GM12873 (cell line): ENCODE data around the gene SMTNL2.

Experiments used
- TF ChIP-seq, protein P1 (sequence below): IDR thresholded peaks from 2 replicates; pipeline ENCODE4 v1.5.1; 2012; ENCODE audit warnings: low read depth, mild to moderate bottlenecking, moderate library complexity, low read length, control low read depth; ENCODE audit not compliant: insufficient read depth; ENCODE audit errors: missing control alignments

SMTNL2 gene

DNA sequence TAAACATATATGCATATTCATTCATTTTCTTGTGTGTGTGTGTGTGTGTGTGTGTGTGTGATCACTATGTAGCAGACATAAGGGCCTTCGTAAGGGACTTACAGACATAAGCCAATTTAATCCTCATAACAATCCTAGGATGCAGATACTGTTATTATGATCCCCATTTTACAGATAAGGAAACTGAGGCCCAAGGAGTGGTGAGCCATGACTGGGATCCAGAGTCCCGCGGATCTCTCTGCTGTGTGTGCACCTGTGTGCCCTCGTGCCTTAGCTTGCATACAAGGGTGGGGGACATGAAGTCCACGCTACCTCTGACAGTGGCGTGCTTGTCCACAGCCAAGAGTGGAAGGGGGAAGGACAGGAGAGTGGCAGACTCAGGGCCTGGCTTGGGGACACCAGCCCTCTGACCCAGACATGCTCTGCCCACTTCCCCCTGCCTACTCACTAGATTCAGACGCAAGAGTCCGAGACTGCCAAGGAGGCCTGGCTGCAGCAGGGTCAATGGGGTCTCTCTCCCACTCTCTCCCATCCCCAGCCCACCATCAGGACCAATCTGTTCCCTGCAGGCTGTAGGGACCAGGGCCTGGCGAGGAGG, 9.8 kb upstream of the SMTNL2 start:
- TF ChIP-seq, protein P1, sequence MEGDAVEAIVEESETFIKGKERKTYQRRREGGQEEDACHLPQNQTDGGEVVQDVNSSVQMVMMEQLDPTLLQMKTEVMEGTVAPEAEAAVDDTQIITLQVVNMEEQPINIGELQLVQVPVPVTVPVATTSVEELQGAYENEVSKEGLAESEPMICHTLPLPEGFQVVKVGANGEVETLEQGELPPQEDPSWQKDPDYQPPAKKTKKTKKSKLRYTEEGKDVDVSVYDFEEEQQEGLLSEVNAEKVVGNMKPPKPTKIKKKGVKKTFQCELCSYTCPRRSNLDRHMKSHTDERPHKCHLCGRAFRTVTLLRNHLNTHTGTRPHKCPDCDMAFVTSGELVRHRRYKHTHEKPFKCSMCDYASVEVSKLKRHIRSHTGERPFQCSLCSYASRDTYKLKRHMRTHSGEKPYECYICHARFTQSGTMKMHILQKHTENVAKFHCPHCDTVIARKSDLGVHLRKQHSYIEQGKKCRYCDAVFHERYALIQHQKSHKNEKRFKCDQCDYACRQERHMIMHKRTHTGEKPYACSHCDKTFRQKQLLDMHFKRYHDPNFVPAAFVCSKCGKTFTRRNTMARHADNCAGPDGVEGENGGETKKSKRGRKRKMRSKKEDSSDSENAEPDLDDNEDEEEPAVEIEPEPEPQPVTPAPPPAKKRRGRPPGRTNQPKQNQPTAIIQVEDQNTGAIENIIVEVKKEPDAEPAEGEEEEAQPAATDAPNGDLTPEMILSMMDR: no peak

DNA sequence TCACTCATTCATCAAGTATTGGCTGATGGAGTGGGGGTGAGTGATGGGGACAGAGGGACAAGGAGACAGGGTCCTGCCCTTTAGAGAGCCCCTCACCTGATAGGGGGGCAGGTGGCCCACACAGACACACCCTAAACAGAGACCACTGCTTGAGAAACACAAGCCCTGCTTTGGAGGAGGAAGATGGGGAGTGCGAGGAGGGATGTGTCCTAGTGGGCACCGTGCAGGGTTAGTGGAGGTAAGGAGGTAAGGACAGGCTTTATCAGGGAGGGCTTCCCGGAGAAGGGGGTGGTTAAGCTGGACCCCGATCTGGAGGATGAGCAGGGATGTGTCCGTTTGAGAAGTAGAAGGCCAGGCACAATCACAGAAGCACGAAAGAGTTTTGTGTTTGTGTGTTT, 8.2 kb upstream of the SMTNL2 start:
- TF ChIP-seq, protein P1: no peak

DNA sequence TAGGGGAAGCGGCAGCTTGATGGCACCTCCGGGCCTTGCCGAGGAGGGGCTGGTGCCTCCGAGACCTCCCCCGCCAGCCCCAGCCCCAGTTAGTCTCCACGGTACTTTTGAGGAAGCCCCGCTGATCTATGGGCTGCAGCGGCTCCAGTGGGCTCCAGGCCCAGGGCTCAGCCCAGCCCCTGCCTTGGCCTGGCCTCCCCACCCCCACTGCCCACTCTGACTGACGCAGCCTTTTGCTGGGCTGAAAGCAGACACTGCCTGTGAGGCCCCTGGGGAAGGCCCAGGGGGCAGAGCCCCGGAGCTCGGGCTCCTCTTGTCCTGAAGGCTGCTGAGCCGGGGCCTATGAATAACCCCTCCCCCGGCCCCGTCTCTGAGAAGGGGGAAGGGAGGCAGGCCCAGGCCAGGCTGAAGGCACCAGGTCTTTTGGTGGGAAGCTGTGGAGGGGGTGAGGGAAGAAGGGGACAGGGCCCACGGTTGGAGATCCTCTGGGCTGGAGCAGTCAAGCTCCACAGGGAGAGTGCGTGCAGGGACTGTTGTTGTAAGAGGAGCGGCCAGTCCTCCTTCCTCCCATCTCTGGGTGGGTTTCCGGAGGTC, 7.5 kb upstream of the SMTNL2 start:
- TF ChIP-seq, protein P1: no peak

DNA sequence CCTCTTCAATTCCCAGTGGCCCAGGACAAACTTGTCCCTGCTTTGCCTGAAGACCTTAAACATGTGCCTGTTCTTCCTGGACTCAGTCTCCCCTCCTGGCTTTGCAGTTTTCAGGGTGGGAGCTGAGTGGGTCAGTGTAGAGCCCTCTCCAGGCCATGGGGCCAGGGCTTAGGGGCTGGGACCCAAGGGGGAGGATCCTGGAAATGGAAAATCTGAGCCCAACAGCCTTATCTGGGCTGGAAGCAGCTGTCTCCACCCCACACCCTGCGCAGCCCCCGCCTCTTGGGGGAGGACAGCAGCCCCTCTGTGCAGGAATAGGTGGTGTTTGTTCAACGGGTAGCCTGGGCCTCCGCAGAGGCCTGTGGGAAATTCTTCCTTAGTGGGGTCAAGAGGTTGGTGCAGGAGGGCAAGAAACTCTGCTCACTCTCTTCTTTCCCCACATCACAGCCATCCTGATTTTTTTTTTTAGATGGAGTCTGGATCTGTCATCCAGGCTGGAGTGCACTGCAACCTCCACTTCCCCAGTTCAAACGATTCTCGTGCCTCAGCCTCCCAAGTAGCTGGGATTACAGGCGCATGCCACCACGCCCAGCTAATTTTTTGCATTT, 6.8 kb upstream of the SMTNL2 start:
- TF ChIP-seq, protein P1: no peak

DNA sequence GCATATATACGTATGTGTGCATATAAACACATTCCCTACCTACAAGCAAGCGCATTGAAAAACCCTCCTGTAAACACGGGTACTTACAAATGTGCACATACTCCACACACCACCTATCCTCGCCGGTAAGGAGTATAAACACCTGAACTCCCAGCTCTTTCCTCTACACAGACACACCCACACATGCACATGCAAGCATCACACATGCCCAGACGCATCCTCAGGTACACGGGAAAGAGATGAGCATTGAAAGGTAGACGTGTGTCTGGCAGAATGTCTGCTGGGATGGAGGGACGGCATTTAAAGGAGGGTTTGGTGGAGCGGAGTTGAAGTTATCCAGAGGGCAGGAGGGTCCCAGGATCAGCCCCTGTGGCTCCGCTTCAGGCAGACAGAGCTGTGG, 4.7 kb upstream of the SMTNL2 start:
- TF ChIP-seq, protein P1: no peak

DNA sequence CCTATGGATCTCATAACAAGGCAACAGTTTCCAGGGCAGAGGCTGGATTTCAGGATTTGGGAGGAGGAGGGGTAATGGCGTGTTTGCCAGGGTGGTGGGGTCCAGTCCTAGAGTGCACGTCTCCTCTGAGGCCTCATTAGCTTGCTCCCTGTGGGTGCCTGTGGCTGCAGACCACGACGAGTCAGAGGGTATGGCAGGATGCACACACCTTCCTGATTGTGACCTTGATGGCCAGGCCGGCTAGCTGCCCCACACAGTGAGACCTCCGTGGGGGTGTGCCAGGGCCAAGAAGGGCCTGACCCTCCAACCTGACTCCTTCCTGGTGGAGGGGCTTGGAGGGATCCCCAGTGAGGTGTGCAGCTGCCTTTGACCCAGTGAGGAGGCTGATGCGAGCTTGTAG, 4.0 kb upstream of the SMTNL2 start:
- TF ChIP-seq, protein P1: no peak

DNA sequence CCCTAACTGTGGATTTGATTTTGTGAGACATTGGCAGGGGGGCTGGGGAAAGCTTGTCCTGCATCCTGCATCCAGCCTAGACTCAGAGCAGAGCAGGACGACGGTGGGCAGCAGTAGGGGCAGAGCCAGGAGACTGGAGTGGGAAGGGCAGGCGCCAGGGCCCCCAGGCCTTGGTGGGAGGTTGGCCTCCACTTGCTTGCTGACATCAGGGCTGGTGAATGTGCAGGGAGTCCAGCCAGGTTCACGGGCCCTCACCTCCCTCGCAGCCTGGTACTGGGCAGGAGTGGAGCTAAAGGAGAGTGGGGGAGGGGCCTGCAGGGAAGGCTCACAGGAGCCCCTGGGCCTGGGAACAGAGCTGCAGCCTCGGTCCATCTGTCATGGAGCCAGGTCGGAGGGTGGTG, 2.2 kb upstream of the SMTNL2 start:
- TF ChIP-seq, protein P1: no peak
